ENCODE results near the gene RND2. TPM values are rescaled to one million over a fixed set of nuclear protein-coding genes. Genes with fewer than 3 reads are reported as not detected.
"Not testable (repeated sequence)": the region's sequence is repeated elsewhere in the genome, so short reads cannot be mapped to it uniquely, and the experiment has no call there.

Gene RND2
- total and polyA plus RNA-seq, 7 donors, result 0.23 to 4.6 (median 2.5) TPM

GRCh38 chr17:42997390-42997983, 27.5 kb upstream of the RND2 start:
- Histone ChIP-seq H3K27me3 (no peaks in the 10 kb centered on the region), H3K27ac (peak overlapping the region; percentile 93 to 97 (median 94)), H3K9me3 (no peaks in the 10 kb centered on the region), H3K36me3 (peaks cover 5 to 52% (median 24%) of the 10 kb centered on the region in 4 donors), H3K4me1 (peaks cover 0 to 22% (median 22%) of the 10 kb centered on the region in 4 donors), H3K4me3 (peak overlapping the region in 3 of 4 donors; percentile 31 to 78 (median 36))
- TF ChIP-seq EP300 (IDR thresholded peaks at IDR 0.05) (no peak), CTCF (IDR thresholded peaks at IDR 0.05) (no peak), POLR2AphosphoS5 (IDR thresholded peaks at IDR 0.05) (no peak), POLR2A (IDR thresholded peaks at IDR 0.05) (no peak)
- WGBS, 2 donors, result 7 to 21% methylated on average over 5 of the region's 5 CpGs
- intact Hi-C loops (cut with DNase I), result loop anchor here (5.0 kb wide), 1 partner anchor 155 kb away; the partner anchor contains the start of gene AOC2
- DNase-seq, result no peak

GRCh38 chr17:42997984-42998938, 26.8 kb upstream of the RND2 start, which contains the start of gene RPL27:
Gene RPL27 (plus strand): TSS chr17:42998419. CDS start chr17:42998751, 332 bp downstream.
- WGBS, 2 donors, result 0% methylated on average over 49 of the region's 49 CpGs
- TF ChIP-seq EP300 (IDR thresholded peaks at IDR 0.05) (peak in 2 of 4 donors; percentile 42 to 85), POLR2A (IDR thresholded peaks at IDR 0.05) (peak; percentile 75 to 88), CTCF (IDR thresholded peaks at IDR 0.05) (peak; percentile 80 to 98 (median 87)), POLR2AphosphoS5 (IDR thresholded peaks at IDR 0.05) (peak; percentile 90 to 95 (median 92))
- DNase-seq, result peak; percentile 100
- Histone ChIP-seq H3K27ac (peak within 1 kb of the TSS; percentile 93 to 97 (median 94)), H3K4me3 (peak within 1 kb of the TSS; percentile 66 to 88 (median 79)), H3K4me1 (peaks cover 0 to 22% (median 22%) of the 10 kb centered on the region in 4 donors), H3K36me3 (peaks cover 5 to 52% (median 32%) of the 10 kb centered on the region in 4 donors), H3K9me3 (no peaks in the 10 kb centered on the region), H3K27me3 (no peaks in the 10 kb centered on the region)
- intact Hi-C loops (cut with DNase I), result loop anchor here (2.0 to 5.0 kb wide), 3 partner anchors 17 to 173 kb away; partner anchors contain the start of genes AOC2, NBR1, PTGES3L and RUNDC1

GRCh38 chr17:42999003-42999525, 26.0 kb upstream of the RND2 start:
- Histone ChIP-seq H3K27ac (peak overlapping the region; percentile 93 to 97 (median 94)), H3K9me3 (no peaks in the 10 kb centered on the region), H3K4me3 (peak overlapping the region; percentile 66 to 88 (median 79)), H3K4me1 (peaks cover 0 to 22% (median 22%) of the 10 kb centered on the region in 4 donors), H3K36me3 (peaks cover 5 to 52% (median 34%) of the 10 kb centered on the region in 4 donors), H3K27me3 (no peaks in the 10 kb centered on the region)
- DNase-seq, result no peak
- TF ChIP-seq CTCF (IDR thresholded peaks at IDR 0.05) (no peak), EP300 (IDR thresholded peaks at IDR 0.05) (no peak), POLR2A (IDR thresholded peaks at IDR 0.05) (no peak), POLR2AphosphoS5 (IDR thresholded peaks at IDR 0.05) (no peak)
- intact Hi-C loops (cut with DNase I), result loop anchor here (2.0 to 5.0 kb wide), 3 partner anchors 18 to 172 kb away; partner anchors contain the start of genes AOC2, NBR1, PTGES3L and RUNDC1
- WGBS, 2 donors, result 6 to 15% methylated on average over 10 of the region's 10 CpGs

- Histone ChIP-seq H3K36me3 (peaks cover 5 to 57% (median 34%) of the 10 kb centered on the region in 4 donors), H3K4me1 (peaks cover 0 to 22% (median 22%) of the 10 kb centered on the region in 4 donors)
- H3K4me3 ChIP-seq; intact Hi-C loops (cut with DNase I); DNase-seq; H3K27ac ChIP-seq; H3K27me3 ChIP-seq; H3K9me3 ChIP-seq: not testable (repeated sequence)
- 95 to 96% methylated on average over 13 of the region's 13 CpGs for WGBS, 2 donors
These were observed 24.1 kb upstream of the RND2 start for GRCh38 chr17:43000894-43001293.

All from sigmoid colon (tissue), 7 donors.